ENCODE results near the gene BEST2. TPM values are rescaled to one million over a fixed set of nuclear protein-coding genes. Genes with fewer than 3 reads are reported as not detected.

Gene BEST2
- total and polyA plus RNA-seq, 2 donors (not counting 1 experiment from before 2014, with no cell fraction given) = not detected

- Histone ChIP-seq H3K79me2 (ENCODE audit: control insufficient read depth, insufficient read depth, low read length) (no peaks in the 10 kb centered on the region), H3K4me2 (ENCODE audit: extremely low read depth, insufficient read depth, low read length) (no peak overlapping the region)
Observed at GRCh38 chr19:12705654-12706331, 45.8 kb upstream of the BEST2 start.

GRCh38 chr19:12706332-12706718, 45.3 kb upstream of the BEST2 start:
- no peak for DNase-seq (ENCODE audit: low read depth in 2 of 2)
- TF ChIP-seq EZH2 (IDR thresholded peaks at IDR 0.05; ENCODE audit: low read length, missing control alignments) = no peak
- TF ChIP-seq CTCF (conservative IDR thresholded peaks at IDR 0.05 in 1 of 2, IDR thresholded peaks at IDR 0.05 in 1 of 2; ENCODE audit: low read depth in 1 of 2, low read length in 2 of 2) = no peak
- Histone ChIP-seq H4K20me1 (ENCODE audit: control insufficient read depth, extremely low read depth, insufficient read depth, low read length) (no peaks in the 10 kb centered on the region), H3K9me3 (ENCODE audit: control insufficient read depth, insufficient read depth, low read depth, low read length) (no peaks in the 10 kb centered on the region), H3K27ac (ENCODE audit: insufficient read depth, low read length) (no peak overlapping the region), H3K4me1 (ENCODE audit: control insufficient read depth, extremely low read depth, insufficient read depth, low read length) (no peaks in the 10 kb centered on the region), H3K4me2 (ENCODE audit: extremely low read depth, insufficient read depth, low read length) (no peak overlapping the region), H2AFZ (ENCODE audit: low read length) (no peak overlapping the region), H3K4me3 (replicated peaks in 1 of 4; ENCODE audit: control extremely low read depth in 1 of 4, insufficient read depth in 1 of 4, low read depth in 3 of 4, low read length in 4 of 4) (no peak overlapping the region), H3K9ac (ENCODE audit: insufficient read depth, low read length) (no peak overlapping the region), H3K36me3 (ENCODE audit: control insufficient read depth, insufficient read depth, low read length) (peaks cover 52% of the 10 kb centered on the region), H3K79me2 (ENCODE audit: control insufficient read depth, insufficient read depth, low read length) (peaks cover under 1% of the 10 kb centered on the region), H3K27me3 (ENCODE audit: control insufficient read depth, insufficient read depth, low read length) (no peaks in the 10 kb centered on the region)

More at GRCh38 chr19:12705654-12706331, 45.8 kb upstream of the BEST2 start:
- Histone ChIP-seq H3K36me3 (ENCODE audit: control insufficient read depth, insufficient read depth, low read length) (peaks cover 49% of the 10 kb centered on the region), H3K9me3 (ENCODE audit: control insufficient read depth, insufficient read depth, low read depth, low read length) (no peaks in the 10 kb centered on the region), H3K27ac (ENCODE audit: insufficient read depth, low read length) (no peak overlapping the region), H3K9ac (ENCODE audit: insufficient read depth, low read length) (no peak overlapping the region), H3K27me3 (ENCODE audit: control insufficient read depth, insufficient read depth, low read length) (no peaks in the 10 kb centered on the region), H4K20me1 (ENCODE audit: control insufficient read depth, extremely low read depth, insufficient read depth, low read length) (no peaks in the 10 kb centered on the region), H3K4me3 (replicated peaks in 1 of 4; ENCODE audit: control extremely low read depth in 1 of 4, insufficient read depth in 1 of 4, low read depth in 3 of 4, low read length in 4 of 4) (no peak overlapping the region), H2AFZ (ENCODE audit: low read length) (no peak overlapping the region), H3K4me1 (ENCODE audit: control insufficient read depth, extremely low read depth, insufficient read depth, low read length) (no peaks in the 10 kb centered on the region)
- TF ChIP-seq EZH2 (IDR thresholded peaks at IDR 0.05; ENCODE audit: low read length, missing control alignments) = no peak
- TF ChIP-seq CTCF (conservative IDR thresholded peaks at IDR 0.05 in 1 of 2, IDR thresholded peaks at IDR 0.05 in 1 of 2; ENCODE audit: low read depth in 1 of 2, low read length in 2 of 2) = no peak
- no peak for DNase-seq (ENCODE audit: low read depth in 2 of 2)

GRCh38 chr19:12708641-12709040, 43.0 kb upstream of the BEST2 start:
- H3K4me2 ChIP-seq (ENCODE audit: extremely low read depth, insufficient read depth, low read length) = no peak overlapping the region
- H3K36me3 ChIP-seq (ENCODE audit: control insufficient read depth, insufficient read depth, low read length) = peaks cover 36% of the 10 kb centered on the region
- DNase-seq (ENCODE audit: low read depth in 2 of 2) = no peak
- H4K20me1 ChIP-seq (ENCODE audit: control insufficient read depth, extremely low read depth, insufficient read depth, low read length) = no peaks in the 10 kb centered on the region
- H3K27ac ChIP-seq (ENCODE audit: insufficient read depth, low read length) = no peak overlapping the region
- no peaks in the 10 kb centered on the region for H3K9me3 ChIP-seq (ENCODE audit: control insufficient read depth, insufficient read depth, low read depth, low read length)
- peaks cover 2% of the 10 kb centered on the region for H3K79me2 ChIP-seq (ENCODE audit: control insufficient read depth, insufficient read depth, low read length)
- H3K4me3 ChIP-seq (replicated peaks in 1 of 4; ENCODE audit: control extremely low read depth in 1 of 4, insufficient read depth in 1 of 4, low read depth in 3 of 4, low read length in 4 of 4) = no peak overlapping the region
- no peak for TF ChIP-seq CTCF (conservative IDR thresholded peaks at IDR 0.05 in 1 of 2, IDR thresholded peaks at IDR 0.05 in 1 of 2; ENCODE audit: low read depth in 1 of 2, low read length in 2 of 2)
- TF ChIP-seq EZH2 (IDR thresholded peaks at IDR 0.05; ENCODE audit: low read length, missing control alignments) = no peak
- no peak overlapping the region for H3K9ac ChIP-seq (ENCODE audit: insufficient read depth, low read length)
- H3K27me3 ChIP-seq (ENCODE audit: control insufficient read depth, insufficient read depth, low read length) = no peaks in the 10 kb centered on the region
- H2AFZ ChIP-seq (ENCODE audit: low read length) = no peak overlapping the region
- no peaks in the 10 kb centered on the region for H3K4me1 ChIP-seq (ENCODE audit: control insufficient read depth, extremely low read depth, insufficient read depth, low read length)

Measured in fibroblast of lung (primary cell).